GM23338 (cell line): ENCODE data around the gene SLIT2. TPM values are rescaled to one million over a fixed set of nuclear protein-coding genes. Genes with fewer than 3 reads are reported as not detected.

Experiments used
- ATAC-seq: fragments of 200-7000 bp; cut with Tn5 transposase; 3 replicates; pipeline ENCODE4 v1.9.1; 2020
- DNase-seq: peaks from one replicate; pipeline ENCODE4 v3.0.0-alpha.2; 2015; ENCODE audit warnings: low spot score
- H2AFZ ChIP-seq: fragments of 200-600 bp; sonication (generic); 2 replicates; pipeline ENCODE4 v1.8.0; 2016; ENCODE audit warnings: antibody characterized with exemption, mild to moderate bottlenecking, moderate library complexity
- H3F3A ChIP-seq: fragments of 200-600 bp; sonication (generic); replicated peaks from 2 replicates; pipeline ENCODE4 v1.8.0; 2017; ENCODE audit warnings: antibody characterized with exemption, mixed run types, low read depth
- H3K27ac ChIP-seq: fragments of 200-600 bp; sonication (generic); 2 replicates; pipeline ENCODE4 v1.6.1; 2016; ENCODE audit warnings: low read depth
- H3K27me3 ChIP-seq: fragments of 200-600 bp; sonication (generic); 2 replicates; pipeline ENCODE4 v1.8.0; 2016; ENCODE audit warnings: mild to moderate bottlenecking, mixed run types, moderate library complexity; ENCODE audit not compliant: insufficient read depth
- H3K36me3 ChIP-seq: fragments of 200-600 bp; sonication (generic); 2 replicates; pipeline ENCODE4 v1.8.0; 2016; ENCODE audit warnings: mild to moderate bottlenecking; ENCODE audit not compliant: insufficient read depth
- H3K4me1 ChIP-seq: fragments of 200-600 bp; sonication (generic); 2 replicates; pipeline ENCODE4 v1.8.0; 2016; ENCODE audit warnings: mild to moderate bottlenecking, moderate library complexity; ENCODE audit not compliant: insufficient read depth
- H3K4me2 ChIP-seq: fragments of 200-600 bp; sonication (generic); 2 replicates; pipeline ENCODE4 v1.7.1; 2017; ENCODE audit warnings: mixed run types
- H3K4me3 ChIP-seq: fragments of 200-600 bp; sonication (generic); 2 replicates; pipeline ENCODE4 v1.6.1; 2016; ENCODE audit warnings: mixed run types
- H3K79me2 ChIP-seq: fragments of 200-600 bp; sonication (generic); replicated peaks from 2 replicates; pipeline ENCODE4 v1.8.0; 2017; ENCODE audit warnings: mild to moderate bottlenecking; ENCODE audit not compliant: insufficient read depth
- H3K9me2 ChIP-seq: fragments of 200-600 bp; sonication (generic); 2 replicates; pipeline ENCODE4 v1.8.0; 2017; ENCODE audit not compliant: insufficient read depth
- H4K20me1 ChIP-seq: fragments of 200-600 bp; sonication (generic); replicated peaks from 2 replicates; pipeline ENCODE4 v1.8.0; 2017; ENCODE audit warnings: mild to moderate bottlenecking; ENCODE audit not compliant: insufficient read depth
- H3K27ac Mint-ChIP-seq: 2 replicates; pipeline ENCODE4 v1.8.0; 2020; ENCODE audit warnings: inconsistent platforms, mild to moderate bottlenecking, moderate library complexity, mixed read lengths
- H3K27me3 Mint-ChIP-seq: 3 replicates; pipeline ENCODE4 v1.8.0; 2022; ENCODE audit warnings: low read depth, mild to moderate bottlenecking, moderate library complexity, mixed read lengths, inconsistent platforms; ENCODE audit not compliant: insufficient read depth, poor library complexity
- H3K36me3 Mint-ChIP-seq: 3 replicates; pipeline ENCODE4 v1.8.0; 2021; ENCODE audit warnings: low read depth, mild to moderate bottlenecking, inconsistent platforms, moderate library complexity, mixed read lengths
- H3K4me1 Mint-ChIP-seq: 3 replicates; pipeline ENCODE4 v1.8.0; 2020; ENCODE audit warnings: mild to moderate bottlenecking, inconsistent platforms, mixed read lengths
- H3K4me3 Mint-ChIP-seq: 3 replicates; pipeline ENCODE4 v1.8.0; 2021; ENCODE audit warnings: moderate library complexity, mild to moderate bottlenecking, inconsistent platforms, mixed read lengths
- H3K9me3 Mint-ChIP-seq: 3 replicates; pipeline ENCODE4 v1.8.0; 2020; ENCODE audit warnings: moderate library complexity, mild to moderate bottlenecking, inconsistent platforms, mixed read lengths
- CREB1 ChIP-seq: fragments of 250-450 bp; sonication (Bioruptor Pico); IDR thresholded peaks from 2 replicates; pipeline ENCODE4 v1.5.0; 2020; ENCODE audit warnings: low read depth, mild to moderate bottlenecking, moderate library complexity
- EZH2 ChIP-seq: fragments of 200-600 bp; sonication (generic); IDR thresholded peaks from one replicate; pipeline ENCODE4 v1.8.0; 2017; ENCODE audit warnings: antibody characterized with exemption, mild to moderate bottlenecking, low read depth; ENCODE audit not compliant: unreplicated experiment
- polyA plus RNA-seq: library from polyadenylated mRNA; unstranded; fragments of >200 nt; fragmentation: Nextera tagmentation; extraction: Ambion mirVana; gene quantifications from 2 replicates; pipeline ENCODE4 v1.2.1, GENCODE V29; 2016
- total RNA-seq: library from RNA; depleted of rRNA; stranded (reverse); fragments of >200 nt; shearing (Covaris generic); gene quantifications from 2 replicates; pipeline ENCODE4 v1.2.3, GENCODE V29; 2014
- TF ChIP-seq, protein P1 (sequence below), 2 experiments: fragments of 200-600 bp in 1 of 2; sonication (generic) in 1 of 2; conservative IDR thresholded peaks; 2 replicates each; pipeline versions ENCODE4 v1.5.1 to v1.6.1; 2016 to 2017; ENCODE audit warnings: antibody characterized with exemption in 2 of 2, low read depth in 2 of 2, mild to moderate bottlenecking in 2 of 2, moderate library complexity in 1 of 2

Gene SLIT2
- total and polyA plus RNA-seq, 2 experiments from 2014 or later = 5.2 to 5.6 TPM

DNA sequence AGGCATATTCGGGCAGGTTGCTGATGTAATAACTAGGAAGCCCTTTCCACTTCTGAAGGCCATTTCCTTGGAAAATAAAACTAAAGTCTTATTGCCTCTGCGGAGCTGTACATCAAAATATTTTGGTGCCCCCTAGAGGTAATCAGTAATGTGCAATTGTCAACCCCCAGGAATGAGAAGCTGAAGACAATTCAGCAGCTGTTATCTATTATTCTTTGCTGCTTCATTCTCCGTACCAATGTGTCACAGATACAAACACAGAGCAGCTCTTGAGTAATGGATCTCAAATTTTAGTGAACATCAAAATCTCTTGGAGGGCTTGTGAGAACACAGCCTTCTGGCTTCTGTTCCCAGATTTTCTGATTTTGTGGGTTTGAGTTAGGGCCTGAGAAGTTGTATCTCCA lies 3.5 kb upstream of the SLIT2 start:
- no peaks in the 10 kb centered on the region for H4K20me1 ChIP-seq
- H3K9me2 ChIP-seq = no peaks in the 10 kb centered on the region
- H2AFZ ChIP-seq = no peak overlapping the region
- Mint-ChIP-seq H3K9me3 (peaks cover 12% of the 10 kb centered on the region; the same call in 2 of the 3 replicates), H3K4me3 (no peak overlapping the region), H3K4me1 (peaks cover 18% of the 10 kb centered on the region), H3K27me3 (peaks cover 26% of the 10 kb centered on the region), H3K36me3 (peaks cover 6% of the 10 kb centered on the region; the same call in 2 of the 3 replicates), H3K27ac (no peak overlapping the region)
- DNase-seq (peak; percentile 71), ATAC-seq (no peak)
- no peaks in the 10 kb centered on the region for H3F3A ChIP-seq
- no peak overlapping the region for H3K4me2 ChIP-seq
- H3K79me2 ChIP-seq = no peaks in the 10 kb centered on the region
- no peak overlapping the region for H3K27ac ChIP-seq
- peaks cover 32% of the 10 kb centered on the region for H3K27me3 ChIP-seq
- H3K4me3 ChIP-seq = no peak overlapping the region
- peaks cover 9% of the 10 kb centered on the region; the same call in 1 of the 2 replicates for H3K4me1 ChIP-seq
- H3K36me3 ChIP-seq = no peaks in the 10 kb centered on the region
- TF ChIP-seq CREB1 (CRISPR knock-in tag) = no peak
- TF ChIP-seq, protein P1, sequence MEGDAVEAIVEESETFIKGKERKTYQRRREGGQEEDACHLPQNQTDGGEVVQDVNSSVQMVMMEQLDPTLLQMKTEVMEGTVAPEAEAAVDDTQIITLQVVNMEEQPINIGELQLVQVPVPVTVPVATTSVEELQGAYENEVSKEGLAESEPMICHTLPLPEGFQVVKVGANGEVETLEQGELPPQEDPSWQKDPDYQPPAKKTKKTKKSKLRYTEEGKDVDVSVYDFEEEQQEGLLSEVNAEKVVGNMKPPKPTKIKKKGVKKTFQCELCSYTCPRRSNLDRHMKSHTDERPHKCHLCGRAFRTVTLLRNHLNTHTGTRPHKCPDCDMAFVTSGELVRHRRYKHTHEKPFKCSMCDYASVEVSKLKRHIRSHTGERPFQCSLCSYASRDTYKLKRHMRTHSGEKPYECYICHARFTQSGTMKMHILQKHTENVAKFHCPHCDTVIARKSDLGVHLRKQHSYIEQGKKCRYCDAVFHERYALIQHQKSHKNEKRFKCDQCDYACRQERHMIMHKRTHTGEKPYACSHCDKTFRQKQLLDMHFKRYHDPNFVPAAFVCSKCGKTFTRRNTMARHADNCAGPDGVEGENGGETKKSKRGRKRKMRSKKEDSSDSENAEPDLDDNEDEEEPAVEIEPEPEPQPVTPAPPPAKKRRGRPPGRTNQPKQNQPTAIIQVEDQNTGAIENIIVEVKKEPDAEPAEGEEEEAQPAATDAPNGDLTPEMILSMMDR (conservative IDR thresholded peaks at IDR 0.05; ENCODE audit: low read depth in 2 of 2) = peak; percentile 68 to 76

DNA sequence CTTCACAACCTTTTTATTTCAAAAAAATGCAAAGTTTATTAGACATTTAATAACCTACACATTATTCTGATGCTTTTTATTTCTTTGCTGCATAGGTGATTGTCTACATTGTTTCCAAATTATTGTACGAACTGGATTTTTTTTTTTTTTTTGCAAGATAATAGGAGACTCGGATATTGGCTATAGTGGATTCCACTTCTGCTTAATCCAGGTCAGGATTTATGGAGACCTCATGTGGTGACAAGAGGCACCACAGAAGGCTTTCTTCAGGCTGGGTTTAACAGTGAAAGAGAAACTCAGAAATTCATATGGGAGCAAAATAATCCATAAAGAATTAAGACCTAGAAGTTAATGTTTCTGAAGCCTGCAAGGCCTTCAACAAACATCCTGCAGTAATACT lies 2.4 kb upstream of the SLIT2 start:
- peaks cover 20% of the 10 kb centered on the region for H3K4me1 Mint-ChIP-seq
- H3K27me3 ChIP-seq = peaks cover 44% of the 10 kb centered on the region
- H2AFZ ChIP-seq = no peak overlapping the region

More for the DNA sequence above, 2.4 kb upstream of the SLIT2 start:
- DNase-seq (no peak), ATAC-seq (no peak)
- no peak overlapping the region for H3K4me3 Mint-ChIP-seq
- 0 out of 3 replicates have a peak, but pooled peaks cover 3% of the 10 kb centered on the region for H3K36me3 Mint-ChIP-seq
- no peaks in the 10 kb centered on the region for H3K36me3 ChIP-seq
- TF ChIP-seq, protein P1 (conservative IDR thresholded peaks at IDR 0.05; ENCODE audit: low read depth in 2 of 2) = peak; percentile 40 to 52
- no peak for TF ChIP-seq EZH2
- H4K20me1 ChIP-seq = 0 out of 2 replicates have a peak, but pooled peaks cover 3% of the 10 kb centered on the region
- H3K9me2 ChIP-seq = no peaks in the 10 kb centered on the region
- no peak overlapping the region for H3K27ac ChIP-seq
- H3F3A ChIP-seq = no peaks in the 10 kb centered on the region
- no peak overlapping the region for H3K4me3 ChIP-seq
- peaks cover 38% of the 10 kb centered on the region for H3K27me3 Mint-ChIP-seq
- H3K9me3 Mint-ChIP-seq = 0 out of 3 replicates have a peak, but pooled peaks cover 6% of the 10 kb centered on the region
- H3K27ac Mint-ChIP-seq = no peak overlapping the region
- peaks cover 9% of the 10 kb centered on the region; the same call in 1 of the 2 replicates for H3K4me1 ChIP-seq
- no peak overlapping the region for H3K4me2 ChIP-seq
- no peaks in the 10 kb centered on the region for H3K79me2 ChIP-seq
